GM04504 (cell line): ENCODE results near the gene CATSPER4.
A peak's percentile ranks its signal among the peaks of the same experiment; 100 is the strongest.
"Not testable (repeated sequence)": the region's sequence is repeated elsewhere in the genome, so short reads cannot be mapped to it uniquely, and the experiment has no call there.

ENCODE experiments used
- DNase-seq: peaks from one replicate; pipeline ENCODE4 v3.0.0-alpha.2; 2012; ENCODE audit warnings: low read depth

Gene CATSPER4

DNA sequence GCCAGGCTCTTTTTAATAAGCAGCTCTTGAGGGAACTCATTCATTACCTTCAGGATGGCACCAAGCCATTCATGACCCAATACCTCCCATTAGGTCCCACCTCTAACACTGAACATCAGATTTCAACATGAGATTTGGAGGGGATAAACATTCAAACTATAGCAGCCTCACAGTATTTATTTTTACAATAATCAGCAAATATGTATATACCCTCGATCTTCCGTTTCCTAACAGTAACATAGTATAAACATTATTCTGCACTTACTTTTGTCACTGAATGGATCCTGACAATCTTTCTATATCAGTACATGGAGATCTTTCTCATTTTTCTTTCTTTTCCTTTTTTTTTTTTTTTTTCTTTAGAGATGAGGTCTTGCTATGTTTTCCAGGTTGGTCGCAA lies 5.4 kb downstream of the CATSPER4 start:
- no peak for DNase-seq

DNA sequence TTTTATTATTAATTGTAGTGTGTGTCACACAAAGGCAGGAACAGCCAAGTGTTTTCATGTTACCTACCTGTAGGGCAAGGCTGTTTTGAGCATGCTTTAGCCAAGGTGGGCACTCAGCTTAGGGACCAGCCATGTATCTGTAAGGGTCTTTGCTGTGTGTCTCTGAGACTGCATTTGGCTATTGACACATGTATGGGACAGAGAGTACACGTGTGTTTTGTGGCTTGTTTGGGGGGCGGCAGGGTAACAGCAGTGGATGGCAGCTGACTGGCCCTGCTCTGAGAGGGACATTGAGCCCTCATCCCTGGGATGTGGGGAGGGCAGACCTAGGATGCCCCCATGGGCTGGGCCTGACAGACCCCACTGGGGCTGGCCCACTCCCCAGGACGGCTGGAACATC lies 6.9 kb downstream of the CATSPER4 start:
- DNase-seq, result no peak

DNA sequence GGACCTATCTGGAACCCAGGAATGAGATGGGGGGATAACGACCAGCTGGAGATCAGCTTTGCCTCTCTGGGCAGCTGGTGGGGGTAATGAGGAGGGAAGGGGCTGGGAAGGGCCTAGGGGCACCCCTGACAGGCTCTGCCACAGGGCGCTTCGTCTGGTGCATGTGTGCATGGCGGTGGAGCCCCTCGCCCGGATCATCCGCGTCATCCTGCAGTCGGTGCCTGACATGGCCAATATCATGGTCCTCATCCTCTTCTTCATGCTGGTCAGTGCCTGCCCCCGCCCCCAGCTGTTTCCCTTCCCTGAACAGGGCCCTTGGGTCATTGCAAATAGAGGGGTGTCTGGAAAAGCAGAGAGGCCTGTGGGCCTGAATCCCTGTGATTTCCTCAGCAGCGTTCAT lies 7.4 kb downstream of the CATSPER4 start:
- no peak for DNase-seq

DNA sequence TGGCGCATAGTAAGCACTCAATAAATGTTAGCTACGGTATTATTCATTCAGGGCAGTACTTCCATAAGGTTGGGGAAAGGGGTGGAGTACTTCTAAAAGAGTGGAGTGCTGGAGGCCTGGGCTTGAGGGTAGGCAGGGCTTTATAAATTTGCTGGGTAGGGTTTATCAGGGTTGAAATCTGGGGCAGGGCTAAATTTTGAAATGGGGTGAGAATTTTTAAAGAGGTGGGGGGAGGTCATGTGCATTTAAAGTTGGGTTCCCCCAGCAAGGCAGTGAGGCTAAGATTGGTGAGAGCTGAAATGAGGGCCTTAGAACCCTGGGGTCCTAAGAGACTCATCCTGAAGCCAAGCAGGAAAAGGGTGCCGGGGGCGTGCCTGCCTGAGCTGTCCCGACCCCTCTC lies 10.0 kb downstream of the CATSPER4 start:
- DNase-seq, result no peak

DNA sequence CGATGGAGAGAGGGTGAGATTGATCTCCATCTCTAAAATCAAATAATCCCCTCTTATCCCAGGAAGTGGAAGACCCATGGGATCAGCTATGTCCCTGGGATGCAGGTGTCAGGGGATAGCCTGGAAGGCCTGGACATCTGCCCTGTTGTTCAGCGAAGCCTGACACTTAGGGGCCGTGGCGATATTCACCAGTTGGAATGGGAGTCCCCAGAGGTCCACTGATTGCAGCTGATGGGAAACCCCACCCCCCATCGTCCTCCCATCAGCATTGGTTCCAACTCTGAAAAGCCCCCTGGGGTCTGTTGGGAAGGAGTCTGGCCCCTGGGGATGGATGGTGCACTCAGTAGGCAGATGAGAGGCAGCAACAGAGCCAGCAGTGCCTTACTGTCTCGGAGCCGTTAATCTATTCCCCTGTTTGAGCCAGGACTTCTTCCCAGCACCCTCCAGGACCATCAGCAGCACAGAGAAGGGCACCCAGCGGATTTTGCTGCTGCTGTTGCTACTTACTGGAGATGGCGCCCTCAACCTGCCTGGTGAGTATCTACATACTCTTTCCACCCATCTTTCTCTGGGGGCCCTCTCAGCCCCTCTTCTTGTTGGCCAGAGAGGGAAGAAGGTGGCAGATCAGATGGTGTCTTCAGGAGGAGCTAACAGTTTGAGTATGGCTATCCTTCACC lies 13.4 kb downstream of the CATSPER4 start:
- no peak for DNase-seq

DNA sequence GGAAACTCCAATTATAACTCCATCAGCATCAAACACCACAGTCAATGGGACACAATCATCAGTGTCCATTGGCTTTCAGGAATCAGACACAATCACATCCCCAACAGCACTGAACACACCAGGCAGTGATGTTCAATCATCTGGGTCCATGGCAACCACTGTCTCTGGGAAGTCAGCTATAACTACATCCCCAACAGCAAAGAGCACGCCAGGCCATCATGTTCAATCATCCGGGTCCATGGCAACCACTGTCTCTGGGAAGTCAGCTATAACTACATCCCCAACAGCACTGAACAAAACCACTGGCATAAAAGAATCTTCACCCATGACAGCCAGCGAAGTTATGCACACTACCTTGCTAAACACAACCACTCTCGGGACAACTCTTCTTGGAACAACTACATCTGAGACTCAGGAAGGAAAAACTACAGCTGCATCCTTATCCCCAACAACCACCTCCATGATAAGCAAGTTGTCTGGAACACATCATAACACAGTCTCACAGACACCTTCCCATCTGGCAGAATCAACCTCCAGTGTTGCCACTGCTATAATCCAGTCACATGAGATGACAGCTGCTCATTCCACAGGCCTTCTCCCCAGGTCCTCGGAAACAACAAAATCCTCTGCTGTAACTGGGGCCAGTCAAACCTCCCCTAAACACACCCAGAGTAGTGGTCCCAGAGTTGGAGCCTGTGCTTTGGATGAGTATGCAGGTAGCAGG lies 19.9 kb downstream of the CATSPER4 start:
- no peak for DNase-seq

DNA sequence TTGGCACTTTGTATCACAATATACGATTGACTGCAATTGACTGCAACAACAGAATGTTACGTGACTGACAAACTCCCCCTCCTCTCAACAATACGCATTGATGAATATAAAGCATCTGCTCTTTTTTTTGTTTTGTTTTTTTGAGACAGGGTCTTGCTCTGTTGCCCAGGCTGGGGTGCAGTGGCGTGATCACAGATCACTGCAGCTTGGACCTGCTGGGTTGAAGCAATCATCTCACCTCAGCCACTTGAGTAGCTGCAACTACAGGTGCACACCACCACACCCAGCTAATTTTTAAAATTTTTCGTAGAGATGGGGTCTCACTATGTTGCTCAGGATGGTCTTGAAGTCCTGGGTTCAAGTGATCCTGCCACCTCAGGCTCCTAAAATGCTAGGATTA lies 22.3 kb downstream of the CATSPER4 start:
- DNase-seq, result no peak

DNA sequence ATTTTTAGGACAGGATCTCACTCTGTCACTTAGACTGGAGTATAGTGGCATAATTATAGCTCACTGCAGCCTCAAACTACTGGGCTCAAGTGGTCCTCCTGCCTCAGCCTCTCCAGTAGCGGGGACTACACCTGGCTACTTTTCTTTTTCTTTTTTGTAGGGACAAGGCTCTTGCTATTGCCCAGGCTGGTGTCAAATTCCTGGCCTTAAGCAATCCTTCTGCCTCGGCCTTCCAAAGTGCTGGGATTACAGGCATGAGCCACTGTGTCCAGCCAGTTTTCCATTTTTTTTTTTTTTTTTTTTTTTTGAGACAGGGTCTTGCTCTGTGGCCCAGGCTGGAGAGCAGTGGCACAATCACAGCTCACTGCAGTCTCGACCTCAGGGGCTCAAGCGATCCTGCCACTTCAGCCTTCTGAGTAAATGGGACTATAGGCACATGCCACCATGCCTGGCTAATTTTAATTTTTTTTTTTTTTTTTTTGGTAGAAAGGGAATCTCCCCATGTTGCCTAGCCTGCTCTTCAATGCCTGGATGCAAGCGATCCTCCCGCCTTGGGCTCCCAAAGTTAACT lies 23.0 kb downstream of the CATSPER4 start:
- DNase-seq, result no peak

DNA sequence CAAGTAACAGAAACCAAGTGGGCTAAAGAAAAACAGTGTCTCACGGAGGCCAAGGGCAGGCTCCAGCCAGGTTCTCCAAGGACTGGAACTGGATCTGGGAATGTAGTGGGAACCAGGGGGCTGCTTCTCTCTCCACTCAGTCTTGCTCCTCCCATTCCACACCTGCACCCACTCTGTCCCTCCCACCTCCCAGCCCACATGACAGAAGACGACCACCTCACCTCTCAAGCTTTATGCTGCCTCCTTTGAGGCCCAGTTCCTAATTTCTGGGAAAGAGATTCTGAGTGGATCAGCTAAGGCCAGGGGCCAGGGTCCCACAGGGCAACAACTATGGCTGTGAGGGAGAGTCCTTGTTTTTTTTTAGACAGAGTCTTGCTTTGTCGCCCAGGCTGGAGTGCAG lies 24.8 kb downstream of the CATSPER4 start:
- DNase-seq, result no peak

DNA sequence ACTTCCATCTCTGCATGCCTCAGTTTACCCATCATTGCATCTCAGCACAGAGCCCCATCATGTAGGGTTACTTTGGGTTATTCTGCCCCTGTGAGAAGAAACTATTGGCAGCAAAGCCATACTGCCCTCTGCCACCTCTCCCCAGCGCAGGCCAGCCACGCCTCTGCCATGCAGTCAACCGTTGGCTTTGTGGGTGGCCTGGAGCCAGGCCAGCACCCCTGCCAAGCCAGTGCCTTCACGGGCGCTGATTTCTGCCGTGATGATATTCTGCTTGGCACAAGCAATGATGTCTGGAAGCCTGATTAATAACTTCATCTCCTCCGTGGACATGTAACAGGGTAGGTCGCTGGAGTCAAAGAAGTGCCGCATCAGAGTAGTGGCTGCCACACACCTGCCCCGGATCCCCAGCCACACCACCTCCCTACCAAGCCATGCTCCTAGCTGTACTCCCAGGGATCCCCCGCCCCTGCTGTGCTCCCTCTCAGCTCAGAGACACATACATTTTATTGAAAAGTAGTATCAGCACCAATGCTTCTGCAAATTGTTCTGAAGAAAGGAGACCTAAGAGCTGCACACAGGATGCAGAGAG lies 28.6 kb downstream of the CATSPER4 start:
- no peak for DNase-seq

DNA sequence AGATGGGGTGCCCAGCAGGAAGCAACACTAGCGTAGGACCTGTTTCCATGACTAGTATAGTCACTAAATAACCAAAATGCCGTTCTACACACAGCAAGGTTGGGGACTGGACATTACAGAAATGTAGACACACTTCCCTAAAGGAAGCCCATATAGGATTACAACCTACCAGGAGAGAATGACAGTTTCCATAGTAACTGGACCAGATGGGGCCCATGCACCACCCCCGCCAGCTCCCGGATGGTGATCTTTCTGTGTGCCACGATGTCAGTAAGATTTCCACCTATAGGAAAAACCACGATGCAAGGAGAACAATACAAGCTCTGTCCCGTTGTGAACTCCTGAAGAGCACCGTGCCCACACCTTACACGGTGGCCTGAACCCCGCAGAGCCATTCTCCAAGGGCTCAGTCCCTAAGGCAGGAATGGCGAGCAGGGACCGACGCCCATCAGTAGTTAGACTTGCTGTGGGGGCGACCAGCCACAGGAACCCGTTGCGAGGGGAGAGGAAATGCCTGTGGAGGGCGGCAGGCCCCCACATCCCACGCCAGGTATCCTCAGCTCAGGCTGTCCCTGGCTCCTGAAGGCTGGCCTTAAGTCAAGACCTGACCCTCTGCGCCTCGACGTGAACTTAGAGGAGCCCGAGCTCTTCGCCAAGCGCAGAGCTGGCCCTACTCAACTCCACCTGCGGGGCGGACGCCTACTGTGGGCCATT lies 30.0 kb downstream of the CATSPER4 start:
- DNase-seq, result no peak

DNA sequence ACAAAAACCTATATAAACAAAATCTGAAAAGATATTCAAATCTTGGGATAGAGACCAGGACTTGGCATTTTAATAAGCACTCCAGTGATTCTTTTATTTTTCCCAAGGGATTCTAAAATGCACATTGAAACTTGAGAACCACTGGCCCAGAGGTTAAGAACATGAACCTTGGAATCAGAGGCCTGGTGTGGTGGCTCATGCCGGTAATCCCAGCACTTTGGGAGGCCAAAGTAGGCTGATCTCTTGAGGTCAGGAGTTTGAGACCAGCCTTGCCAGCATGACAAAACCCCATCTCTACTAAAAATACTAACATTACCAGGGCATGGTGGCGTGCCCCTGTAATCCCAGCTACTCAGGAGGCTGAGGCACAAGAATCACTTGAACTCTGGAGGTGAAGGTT lies 30.7 kb downstream of the CATSPER4 start:
- DNase-seq, result no peak

DNA sequence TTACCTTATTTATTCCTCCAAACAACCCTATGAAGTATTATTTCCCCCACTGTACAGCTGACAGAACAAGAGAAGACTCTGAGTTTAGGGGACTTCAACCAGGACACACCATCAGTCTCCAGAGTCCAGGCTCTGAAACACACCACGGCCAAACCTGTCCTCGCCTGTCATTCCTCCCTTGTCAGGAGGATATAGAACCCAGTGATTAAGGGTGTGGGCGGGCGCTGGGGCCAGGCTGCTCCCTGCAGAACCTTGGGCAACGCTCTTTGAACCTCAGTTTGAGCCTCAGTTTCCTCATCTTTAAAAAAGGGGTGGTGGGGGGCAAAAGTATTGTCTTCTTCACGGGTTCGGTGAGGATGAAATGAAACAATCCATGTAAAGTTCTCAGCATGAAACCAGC lies 34.2 kb downstream of the CATSPER4 start:
- DNase-seq, result no peak

DNA sequence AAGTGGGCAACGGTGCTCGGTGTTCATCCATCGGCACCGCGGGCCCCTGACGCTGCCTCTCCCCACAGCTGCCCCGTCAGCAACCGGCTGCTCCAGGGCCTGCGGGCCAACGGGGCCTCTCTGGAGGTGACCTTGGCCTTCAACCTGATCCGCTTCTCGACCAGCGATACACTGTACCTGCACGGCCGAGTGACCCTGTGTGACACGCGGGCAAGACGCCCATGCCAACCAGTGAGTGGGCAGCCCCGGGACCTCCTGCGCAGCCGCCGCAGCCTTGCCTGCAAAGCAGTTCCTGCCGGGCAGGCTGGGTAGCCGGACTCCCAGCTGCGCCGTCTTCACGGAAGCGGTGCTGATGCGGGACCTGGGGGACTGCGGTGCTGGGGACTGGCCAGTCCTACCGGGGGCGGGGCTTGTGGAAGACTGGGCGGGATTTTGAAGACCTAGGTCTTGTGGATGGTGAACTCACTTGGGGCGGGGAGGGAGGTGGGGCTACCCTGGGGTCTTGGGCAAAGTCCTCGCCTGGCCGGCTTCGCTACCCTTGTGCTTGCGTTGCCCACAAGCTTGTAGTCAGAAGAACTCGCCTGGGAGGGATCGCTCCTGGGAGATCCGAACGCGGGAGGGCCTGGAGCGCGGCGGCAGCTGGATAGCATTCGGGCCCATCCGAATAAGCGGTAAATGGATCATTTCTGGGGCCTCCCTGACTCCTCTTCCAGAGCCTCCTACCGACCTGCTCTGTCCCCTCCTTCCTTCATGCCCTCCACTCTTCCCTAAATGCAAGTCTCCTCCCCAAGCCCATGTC lies 34.8 kb downstream of the CATSPER4 start:
- no peak for DNase-seq

DNA sequence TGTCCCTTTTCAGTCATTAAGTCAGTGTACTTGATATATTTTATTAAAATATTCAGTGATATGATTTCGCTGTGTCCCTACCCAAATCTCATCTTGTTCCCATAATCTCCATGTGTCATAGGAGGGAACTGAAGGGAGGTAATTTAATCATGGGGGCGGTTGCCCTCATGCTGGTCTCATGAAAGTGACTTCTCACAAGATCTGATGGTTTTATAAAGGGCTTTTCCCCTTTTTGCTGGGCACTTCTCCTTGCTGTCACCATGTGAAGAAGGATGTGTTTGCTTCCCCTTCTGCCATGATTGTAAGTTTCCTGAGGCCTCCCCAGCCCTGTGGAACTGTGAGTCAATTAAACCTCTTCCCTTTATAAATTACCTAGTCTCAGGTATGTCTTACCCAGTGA lies 40.3 kb downstream of the CATSPER4 start:
- DNase-seq, result not testable (repeated sequence)

DNA sequence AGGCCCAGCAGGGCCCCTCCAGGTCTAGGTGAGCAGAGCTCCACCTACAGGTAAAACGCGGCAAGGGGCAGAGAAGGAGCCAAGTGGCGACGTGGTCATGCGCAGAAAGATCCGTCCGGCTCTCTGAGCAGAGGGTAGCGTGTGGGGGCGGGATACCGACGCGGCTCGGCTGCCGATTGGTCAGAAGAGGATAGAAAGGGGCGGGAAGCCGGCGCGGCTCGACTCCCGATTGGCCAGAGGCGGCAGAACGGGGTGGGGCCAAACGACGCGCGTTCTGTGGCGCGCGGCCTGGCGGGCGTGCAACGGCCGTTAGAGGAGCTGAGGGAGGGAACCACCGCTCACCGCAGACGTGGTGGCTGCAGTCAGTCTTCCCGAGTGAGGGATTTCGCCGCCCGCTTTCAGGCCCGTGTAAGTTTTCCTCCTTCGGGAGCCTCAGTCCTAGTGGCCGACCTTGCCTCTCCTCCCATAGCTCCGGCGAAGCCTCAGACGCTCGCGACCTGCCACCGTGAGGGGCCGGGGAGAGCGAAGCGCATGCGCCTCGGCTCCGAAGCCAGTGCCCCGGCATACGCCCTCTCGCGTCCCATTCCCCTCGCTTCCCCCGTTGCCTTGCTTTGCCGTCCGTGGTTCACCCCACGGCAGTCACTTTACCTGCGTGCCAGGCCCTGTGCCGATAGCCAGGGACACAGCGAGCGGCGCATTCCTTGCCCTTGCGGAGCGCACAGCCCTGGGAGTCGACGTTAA lies 43.7 kb downstream of the CATSPER4 start, which contains the start of gene CEP85:
Gene CEP85, plus strand, starts transcription at position 298 of the 741 bp plus-strand sequence. CDS start 5,584 bp downstream, outside the sequence.
- peak; percentile 92 for DNase-seq

DNA sequence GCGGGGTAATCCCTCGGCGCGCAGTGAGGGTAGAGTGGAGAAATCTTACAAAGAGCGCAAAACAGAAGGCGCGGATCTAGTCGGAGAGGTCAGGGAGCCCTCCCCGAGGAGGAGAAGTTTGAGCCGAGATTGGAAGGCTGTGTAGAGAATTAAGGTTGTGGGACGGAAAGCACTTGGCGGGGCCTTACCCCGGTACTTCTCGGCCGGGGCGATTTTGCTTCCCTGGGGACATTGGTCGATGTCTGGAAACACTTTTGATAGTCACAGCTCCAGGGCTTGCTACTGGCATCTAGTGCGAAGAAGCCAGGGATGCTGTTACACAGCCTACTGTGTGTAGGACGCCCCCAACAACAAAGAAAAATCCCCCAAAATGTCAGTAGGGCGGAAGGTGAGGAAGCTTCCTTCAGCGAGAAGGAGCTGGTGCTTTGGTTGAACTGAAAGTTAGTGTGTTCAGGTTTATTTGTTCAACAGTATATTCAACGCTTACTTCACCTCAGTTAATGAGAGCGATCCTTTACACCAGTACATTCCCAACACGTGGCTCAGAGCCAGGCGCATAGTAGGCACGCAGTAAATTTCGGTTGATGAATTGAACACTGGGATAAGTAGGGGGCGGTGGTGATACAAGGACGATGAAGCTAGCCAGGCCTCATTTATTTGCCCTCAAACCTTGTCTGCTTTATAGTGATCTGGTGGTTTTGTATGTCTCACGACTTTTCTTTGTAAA lies 44.4 kb downstream of the CATSPER4 start:
- no peak for DNase-seq

DNA sequence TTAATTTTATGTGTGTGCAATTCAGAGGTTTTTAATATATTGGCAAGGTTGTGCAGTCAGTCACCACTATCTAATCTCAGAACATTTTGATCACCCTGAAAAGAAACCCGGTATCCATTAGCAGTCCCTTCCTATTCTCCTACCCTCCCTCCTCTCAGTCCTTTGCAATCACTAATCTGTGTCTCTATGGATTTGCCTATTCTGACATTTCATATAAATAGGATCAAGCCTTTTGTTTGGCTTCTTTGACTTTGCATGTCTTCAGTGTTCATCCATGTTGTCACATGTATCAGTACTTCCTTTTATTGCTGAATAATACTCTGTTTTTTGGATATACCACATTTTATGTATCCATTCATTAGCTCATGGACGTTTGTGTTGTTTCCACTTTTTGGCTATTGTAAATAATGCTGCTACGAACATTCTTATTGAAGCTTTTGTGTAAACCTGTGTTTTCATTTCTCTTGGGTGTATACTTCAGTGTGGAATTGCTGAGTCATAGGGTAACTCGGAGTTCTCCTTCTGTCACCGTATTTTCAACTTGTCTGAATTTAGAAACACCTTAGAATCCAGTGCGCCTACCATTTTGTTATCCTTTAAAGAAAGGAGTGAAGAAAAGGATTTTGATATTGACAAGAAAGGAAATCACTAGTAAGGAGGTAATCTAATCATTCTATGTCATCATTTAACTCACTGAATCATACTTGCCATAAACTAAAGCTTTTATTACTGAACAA lies 47.0 kb downstream of the CATSPER4 start:
- DNase-seq, result no peak

DNA sequence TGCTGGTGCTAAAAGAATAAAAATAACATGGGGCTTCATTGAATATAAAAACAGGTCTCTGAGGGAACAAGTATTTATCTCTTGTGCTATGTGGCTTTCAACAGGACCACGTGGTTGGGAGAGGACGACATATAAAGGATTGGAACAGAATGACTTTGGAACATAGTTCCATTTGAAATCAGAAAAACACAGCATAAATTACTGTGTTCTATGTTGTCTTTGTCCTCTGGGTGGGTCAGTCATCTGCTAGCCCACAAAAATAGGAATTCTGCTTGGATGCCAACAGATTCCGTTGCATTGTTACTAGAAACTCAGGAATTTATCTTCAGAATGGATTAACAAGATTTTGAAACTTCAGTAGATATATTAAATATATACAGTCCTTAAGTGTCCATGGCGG lies 49.5 kb downstream of the CATSPER4 start:
- DNase-seq, result no peak
